GM12873 (cell line): ENCODE results near the gene ADAMTSL4.

ENCODE experiments used
- TF ChIP-seq, protein P1 (sequence below): IDR thresholded peaks from 2 replicates; pipeline ENCODE4 v1.5.1; 2012; ENCODE audit warnings: low read depth, mild to moderate bottlenecking, moderate library complexity, low read length, control low read depth; ENCODE audit not compliant: insufficient read depth; ENCODE audit errors: missing control alignments

Gene ADAMTSL4

DNA sequence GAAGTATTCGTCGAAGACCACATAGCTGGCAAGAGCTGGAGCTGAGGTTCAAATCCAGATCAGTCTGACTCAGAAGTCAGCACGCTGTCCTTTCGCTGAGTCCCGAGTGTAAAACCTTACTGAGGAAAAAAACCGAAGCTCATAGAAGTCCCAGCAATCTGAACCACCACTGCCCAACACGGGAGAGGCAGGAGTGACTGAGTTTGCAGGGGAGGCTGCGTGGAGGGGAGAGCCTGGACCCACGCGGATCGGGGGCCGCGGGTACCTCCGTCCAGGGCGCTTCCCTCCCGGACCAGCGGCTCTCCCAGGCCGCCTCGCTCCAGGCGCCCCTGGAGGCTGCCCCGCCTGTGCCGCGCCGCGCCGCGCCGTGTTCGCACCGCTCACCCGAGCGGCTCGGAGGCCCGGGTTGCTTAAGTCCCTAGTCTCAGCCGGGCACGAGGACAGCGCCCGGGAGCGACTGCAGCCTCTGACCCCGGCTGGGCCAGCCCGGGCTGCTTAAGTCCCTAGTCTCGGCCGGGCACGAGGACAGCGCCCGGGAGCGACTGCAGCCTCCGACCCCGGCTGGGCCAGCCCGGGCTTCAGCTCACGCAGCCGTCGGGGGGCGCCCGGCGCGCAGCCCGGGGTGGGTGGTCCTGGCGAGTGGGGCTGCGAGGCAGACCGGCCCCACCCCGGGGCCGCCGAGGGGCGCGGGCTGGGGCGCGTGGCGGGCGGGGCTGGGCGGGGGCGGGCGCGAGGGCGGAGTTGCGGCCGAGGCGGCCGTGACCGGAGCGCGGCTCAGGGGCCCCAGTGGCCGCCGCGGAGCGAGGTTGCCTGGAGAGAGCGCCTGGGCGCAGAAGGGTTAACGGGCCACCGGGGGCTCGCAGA, at the start of gene ADAMTSL4:
TSS of gene ADAMTSL4 (plus strand) at position 777 of the 864 bp plus-strand sequence. CDS start 2,881 bp downstream, outside the sequence.
- TF ChIP-seq, protein P1, sequence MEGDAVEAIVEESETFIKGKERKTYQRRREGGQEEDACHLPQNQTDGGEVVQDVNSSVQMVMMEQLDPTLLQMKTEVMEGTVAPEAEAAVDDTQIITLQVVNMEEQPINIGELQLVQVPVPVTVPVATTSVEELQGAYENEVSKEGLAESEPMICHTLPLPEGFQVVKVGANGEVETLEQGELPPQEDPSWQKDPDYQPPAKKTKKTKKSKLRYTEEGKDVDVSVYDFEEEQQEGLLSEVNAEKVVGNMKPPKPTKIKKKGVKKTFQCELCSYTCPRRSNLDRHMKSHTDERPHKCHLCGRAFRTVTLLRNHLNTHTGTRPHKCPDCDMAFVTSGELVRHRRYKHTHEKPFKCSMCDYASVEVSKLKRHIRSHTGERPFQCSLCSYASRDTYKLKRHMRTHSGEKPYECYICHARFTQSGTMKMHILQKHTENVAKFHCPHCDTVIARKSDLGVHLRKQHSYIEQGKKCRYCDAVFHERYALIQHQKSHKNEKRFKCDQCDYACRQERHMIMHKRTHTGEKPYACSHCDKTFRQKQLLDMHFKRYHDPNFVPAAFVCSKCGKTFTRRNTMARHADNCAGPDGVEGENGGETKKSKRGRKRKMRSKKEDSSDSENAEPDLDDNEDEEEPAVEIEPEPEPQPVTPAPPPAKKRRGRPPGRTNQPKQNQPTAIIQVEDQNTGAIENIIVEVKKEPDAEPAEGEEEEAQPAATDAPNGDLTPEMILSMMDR, result peak; percentile 21

DNA sequence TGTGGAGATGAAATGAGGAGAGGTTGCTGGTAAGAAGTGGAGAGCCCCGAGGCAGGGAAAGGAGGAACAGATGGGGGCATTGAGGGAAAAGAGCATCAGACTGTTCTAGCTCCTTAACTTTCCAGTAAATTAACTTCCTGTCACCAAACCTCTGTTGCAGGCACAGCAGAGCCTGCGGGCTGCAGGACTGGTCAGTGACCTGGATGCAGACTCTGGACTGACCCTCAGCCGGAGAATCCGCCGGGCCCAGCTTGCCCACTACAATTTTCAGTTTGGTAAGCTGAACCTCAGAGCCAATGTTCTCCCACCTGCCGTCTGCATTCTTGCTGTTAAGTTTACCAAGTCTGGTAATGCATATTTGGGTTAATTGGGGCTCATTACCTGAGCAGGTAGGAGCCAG, 43.8 kb upstream of the ADAMTSL4 start:
- TF ChIP-seq, protein P1, result no peak

DNA sequence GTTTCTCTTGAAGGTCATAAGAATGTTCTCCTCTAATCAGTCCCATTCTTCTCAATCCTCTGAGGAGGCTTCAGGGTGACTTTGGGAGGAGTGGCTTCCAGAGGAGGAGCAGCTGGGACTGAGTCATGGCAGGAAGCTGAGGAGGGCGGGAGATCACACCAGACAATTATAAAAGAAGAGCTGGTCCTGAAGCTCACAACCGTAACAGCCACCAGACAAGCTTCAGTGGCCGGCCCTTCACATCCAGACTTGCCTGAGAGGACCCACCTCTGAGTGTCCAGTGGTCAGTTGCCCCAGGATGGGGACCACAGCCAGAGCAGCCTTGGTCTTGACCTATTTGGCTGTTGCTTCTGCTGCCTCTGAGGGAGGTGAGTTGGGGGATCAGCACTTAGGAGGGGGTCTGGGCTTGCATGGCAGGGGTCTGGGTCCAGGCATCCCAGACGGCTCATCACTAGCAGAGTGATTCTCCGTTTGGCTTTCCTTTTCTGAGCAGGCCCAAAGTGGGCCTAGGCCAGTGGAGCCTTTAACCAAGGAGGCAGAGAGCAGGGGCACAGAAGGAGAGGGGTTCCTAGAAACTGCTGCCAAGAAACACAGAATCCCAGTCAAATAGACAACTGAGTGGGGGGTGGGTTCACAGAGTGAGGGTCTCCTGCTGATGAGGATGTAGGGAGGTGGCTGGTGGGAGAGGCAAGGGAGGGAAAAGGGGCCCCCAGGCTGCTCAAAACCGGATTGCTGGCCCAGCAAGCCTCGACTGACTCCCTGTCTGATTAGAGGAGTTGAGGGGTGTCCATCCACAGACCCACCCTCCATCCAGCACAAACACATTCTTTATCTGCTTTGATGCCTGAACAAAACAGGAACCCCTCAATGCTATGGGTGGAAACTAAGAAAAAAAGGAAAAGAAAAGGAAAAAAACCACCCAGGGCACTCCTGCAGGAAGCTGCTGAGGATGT, 41.0 kb upstream of the ADAMTSL4 start, which contains the start of gene ECM1:
TSS of gene ECM1 (plus strand) at position 198 of the 953 bp plus-strand sequence. CDS start at position 299, 101 bp downstream.
- TF ChIP-seq, protein P1, result no peak

DNA sequence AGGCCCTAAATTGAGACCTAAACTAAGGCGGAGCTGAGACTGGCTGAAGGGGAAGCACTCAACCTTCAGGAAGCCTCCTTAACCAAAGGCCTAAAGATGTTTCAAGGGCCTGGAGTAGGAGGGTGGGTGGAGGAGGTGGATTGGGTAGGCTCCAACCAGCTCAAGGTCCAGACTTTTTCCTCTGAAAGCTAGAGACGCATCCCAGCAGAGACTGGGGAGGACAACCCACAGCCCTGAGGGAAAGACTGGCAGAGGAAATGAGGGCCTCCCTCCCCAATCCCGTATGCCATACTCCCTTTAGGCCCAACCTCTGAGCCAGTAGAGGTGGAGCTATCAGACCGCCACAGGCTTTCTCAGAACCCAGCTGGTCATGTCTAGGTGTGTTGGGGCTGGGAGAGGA, 40.2 kb upstream of the ADAMTSL4 start:
- TF ChIP-seq, protein P1, result no peak

- TF ChIP-seq, protein P1, result no peak
Observed at GRCh38 chr1:150511551-150511950, 37.7 kb upstream of the ADAMTSL4 start.

DNA sequence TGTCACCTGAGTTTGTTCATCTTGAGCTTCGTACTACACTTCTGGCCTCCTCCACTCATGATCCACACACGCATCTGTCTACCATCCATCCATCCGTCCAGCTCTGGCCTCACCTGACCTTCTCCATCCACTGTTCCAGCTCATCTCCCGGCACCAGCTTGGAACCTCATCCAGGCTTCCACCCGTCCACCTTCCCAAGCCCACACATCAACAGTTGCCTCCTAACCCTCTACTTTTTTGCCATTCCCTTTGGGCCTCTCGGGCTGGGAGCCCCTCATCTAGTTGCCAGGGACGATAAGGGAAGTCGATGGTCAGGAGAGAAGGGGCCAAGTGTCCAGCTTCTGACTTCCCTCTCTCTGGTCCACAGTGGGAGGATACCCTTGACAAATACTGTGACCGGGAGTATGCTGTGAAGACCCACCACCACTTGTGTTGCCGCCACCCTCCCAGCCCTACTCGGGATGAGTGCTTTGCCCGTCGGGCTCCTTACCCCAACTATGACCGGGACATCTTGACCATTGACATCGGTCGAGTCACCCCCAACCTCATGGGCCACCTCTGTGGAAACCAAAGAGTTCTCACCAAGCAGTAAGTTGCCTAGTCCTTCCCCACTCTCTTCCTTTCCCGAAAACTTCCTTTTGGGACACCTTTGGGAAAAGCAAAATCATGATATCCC, 37.1 kb upstream of the ADAMTSL4 start:
- TF ChIP-seq, protein P1, result no peak
